Measurements from ENCODE around the gene GNB2.

- TF ChIP-seq CTCF (IDR thresholded peaks at IDR 0.05; ENCODE audit: low read depth, low read length, poor library complexity, severe bottlenecking) (no peak), EZH2phosphoT487 (IDR thresholded peaks at IDR 0.05; ENCODE audit: borderline replicate concordance, low read length) (no peak)
Observed at GRCh38 chr7:100685631-100686145, 12.1 kb downstream of the GNB2 start.
